ENCODE measurements around the gene TEAD1. TPM values are rescaled to one million over a fixed set of nuclear protein-coding genes. Genes with fewer than 3 reads are reported as not detected.

TEAD1 gene
- total RNA-seq, 1 donor from 2014 or later = 126 TPM

GRCh38 chr11:12917822-12918221 lies 243.6 kb downstream of the TEAD1 start:
- no peak for DNase-seq (ENCODE audit: missing footprints)
- intact Hi-C loops (cut with DNase I) = no loop called here
- ATAC-seq = no peak

GRCh38 chr11:12918667-12919066 lies 244.4 kb downstream of the TEAD1 start:
- no peak for DNase-seq (ENCODE audit: missing footprints)
- no peak for ATAC-seq
- intact Hi-C loops (cut with DNase I) = no loop called here

- ATAC-seq = no peak
- intact Hi-C loops (cut with DNase I) = no loop called here
Measured at GRCh38 chr11:12922418-12922817, 248.2 kb downstream of the TEAD1 start.

GRCh38 chr11:12922980-12923507 lies 248.8 kb downstream of the TEAD1 start:
- intact Hi-C loops (cut with DNase I) = no loop called here
- DNase-seq (ENCODE audit: missing footprints) = no peak
- no peak for ATAC-seq

More at GRCh38 chr11:12922418-12922817, 248.2 kb downstream of the TEAD1 start:
- DNase-seq (ENCODE audit: missing footprints) = no peak

GRCh38 chr11:12924650-12925049 lies 250.4 kb downstream of the TEAD1 start:
- DNase-seq (ENCODE audit: missing footprints) (no peak), ATAC-seq (no peak)
- intact Hi-C loops (cut with DNase I) = no loop called here

GRCh38 chr11:12925520-12925919 lies 251.3 kb downstream of the TEAD1 start:
- intact Hi-C loops (cut with DNase I) = no loop called here
- no peak for ATAC-seq

GRCh38 chr11:12927221-12927620 lies 253.0 kb downstream of the TEAD1 start:
- intact Hi-C loops (cut with DNase I) = no loop called here
- ATAC-seq (no peak), DNase-seq (ENCODE audit: missing footprints) (no peak)

More at GRCh38 chr11:12925520-12925919, 251.3 kb downstream of the TEAD1 start:
- no peak for DNase-seq (ENCODE audit: missing footprints)

- no peak for DNase-seq (ENCODE audit: missing footprints)
- intact Hi-C loops (cut with DNase I) = no loop called here
- no peak for ATAC-seq
Measured at GRCh38 chr11:12927886-12928285, 253.7 kb downstream of the TEAD1 start.

- ATAC-seq (no peak), DNase-seq (ENCODE audit: missing footprints) (no peak)
- intact Hi-C loops (cut with DNase I) = no loop called here
Measured at GRCh38 chr11:12930850-12931249, 256.6 kb downstream of the TEAD1 start.

- intact Hi-C loops (cut with DNase I) = no loop called here
- no peak for DNase-seq (ENCODE audit: missing footprints)
- ATAC-seq = no peak
Measured at GRCh38 chr11:12932485-12932884, 258.3 kb downstream of the TEAD1 start.

GRCh38 chr11:12936200-12936599 lies 262.0 kb downstream of the TEAD1 start:
- no peak for ATAC-seq
- DNase-seq (ENCODE audit: missing footprints) = no peak
- intact Hi-C loops (cut with DNase I) = no loop called here

GRCh38 chr11:12938590-12939247 lies 264.5 kb downstream of the TEAD1 start:
- no peak for DNase-seq (ENCODE audit: missing footprints)
- intact Hi-C loops (cut with DNase I) = no loop called here
- no peak for ATAC-seq

GRCh38 chr11:12941671-12942070 lies 267.4 kb downstream of the TEAD1 start:
- intact Hi-C loops (cut with DNase I) = no loop called here
- DNase-seq (ENCODE audit: missing footprints) (no peak), ATAC-seq (no peak)

GRCh38 chr11:12942157-12942556 lies 267.9 kb downstream of the TEAD1 start:
- no peak for ATAC-seq
- intact Hi-C loops (cut with DNase I) = no loop called here
- no peak for DNase-seq (ENCODE audit: missing footprints)

GRCh38 chr11:12943311-12943710 lies 269.1 kb downstream of the TEAD1 start:
- no peak for DNase-seq (ENCODE audit: missing footprints)

GRCh38 chr11:12944889-12945288 lies 270.7 kb downstream of the TEAD1 start:
- DNase-seq (ENCODE audit: missing footprints) (no peak), ATAC-seq (no peak)
- intact Hi-C loops (cut with DNase I) = no loop called here

More at GRCh38 chr11:12943311-12943710, 269.1 kb downstream of the TEAD1 start:
- intact Hi-C loops (cut with DNase I) = no loop called here
- no peak for ATAC-seq

GRCh38 chr11:12949453-12949852 lies 275.2 kb downstream of the TEAD1 start:
- intact Hi-C loops (cut with DNase I) = no loop called here
- no peak for DNase-seq (ENCODE audit: missing footprints)
- ATAC-seq = no peak

- DNase-seq (ENCODE audit: missing footprints) (no peak), ATAC-seq (no peak)
- intact Hi-C loops (cut with DNase I) = loop anchor here (10.0 kb wide), 1 partner anchor 626 kb away; no protein-coding TSS in a partner anchor
Measured at GRCh38 chr11:12950670-12951069, 276.4 kb downstream of the TEAD1 start.

- no peak for ATAC-seq
- no peak for DNase-seq (ENCODE audit: missing footprints)
- intact Hi-C loops (cut with DNase I) = loop anchor here (10.0 kb wide), 1 partner anchor 627 kb away; no protein-coding TSS in a partner anchor
Measured at GRCh38 chr11:12951376-12951775, 277.2 kb downstream of the TEAD1 start.

GRCh38 chr11:12952094-12952493 lies 277.9 kb downstream of the TEAD1 start:
- DNase-seq (ENCODE audit: missing footprints) (no peak), ATAC-seq (no peak)
- intact Hi-C loops (cut with DNase I) = loop anchor here (10.0 kb wide), 1 partner anchor 627 kb away; no protein-coding TSS in a partner anchor

Measured in Right ventricle myocardium inferior (tissue), 1 donor.